A172 (cell line): ENCODE measurements around the gene LGALS8. TPM values are rescaled to one million over a fixed set of nuclear protein-coding genes. Genes with fewer than 3 reads are reported as not detected.
"Not testable (repeated sequence)": the region's sequence is repeated elsewhere in the genome, so short reads cannot be mapped to it uniquely, and the experiment has no call there.

Experiments
- DNase-seq: peaks from one replicate; pipeline ENCODE4 v3.0.0-alpha.2; 2015; ENCODE audit warnings: low spot score
- total RNA-seq: library from RNA; depleted of rRNA; stranded (reverse); fragments of >200 nt; shearing (Covaris generic); gene quantifications from 2 replicates; pipeline ENCODE4 v1.2.3, GENCODE V29; 2014; rRNA removed

LGALS8 gene
- 96.9 and 104 TPM in 2 replicates for total RNA-seq

GRCh38 chr1:236523704-236524141, at the start of gene LGALS8:
LGALS8 (plus strand) TSS chr1:236523982; CDS start chr1:236526071, 2,089 bp downstream.
- peak; percentile 73 for DNase-seq

- no peak for DNase-seq
Observed at GRCh38 chr1:236476019-236476418, 47.8 kb upstream of the LGALS8 start.

- no peak for DNase-seq
Observed at GRCh38 chr1:236480758-236481436, 42.9 kb upstream of the LGALS8 start.

- no peak for DNase-seq
Observed at GRCh38 chr1:236484310-236484971, 39.3 kb upstream of the LGALS8 start.

GRCh38 chr1:236486356-236487002, 37.3 kb upstream of the LGALS8 start:
- DNase-seq: no peak

GRCh38 chr1:236489161-236489560, 34.6 kb upstream of the LGALS8 start:
- DNase-seq: not testable (repeated sequence)

GRCh38 chr1:236489710-236490377, 33.9 kb upstream of the LGALS8 start:
- DNase-seq: peak; percentile 71

- no peak for DNase-seq
Observed at GRCh38 chr1:236491469-236492136, 32.2 kb upstream of the LGALS8 start.

- DNase-seq: no peak
Observed at GRCh38 chr1:236492378-236492777, 31.4 kb upstream of the LGALS8 start.

- DNase-seq: no peak
Observed at GRCh38 chr1:236494082-236494481, 29.7 kb upstream of the LGALS8 start.

- DNase-seq: no peak
Observed at GRCh38 chr1:236494586-236495466, 29.0 kb upstream of the LGALS8 start.

- DNase-seq: no peak
Observed at GRCh38 chr1:236495467-236496112, 28.2 kb upstream of the LGALS8 start.

- DNase-seq: no peak
Observed at GRCh38 chr1:236497908-236498307, 25.9 kb upstream of the LGALS8 start.

GRCh38 chr1:236501093-236501492, 22.7 kb upstream of the LGALS8 start:
- DNase-seq: no peak

GRCh38 chr1:236502579-236502971, 21.2 kb upstream of the LGALS8 start:
- DNase-seq: peak; percentile 78

GRCh38 chr1:236502972-236503639, 20.7 kb upstream of the LGALS8 start:
- DNase-seq: peak; percentile 96

- not testable (repeated sequence) for DNase-seq
Observed at GRCh38 chr1:236504338-236504737, 19.4 kb upstream of the LGALS8 start.

GRCh38 chr1:236507022-236507700, 16.6 kb upstream of the LGALS8 start:
- peak; percentile 78 for DNase-seq

GRCh38 chr1:236508593-236509027, 15.2 kb upstream of the LGALS8 start:
- DNase-seq: no peak
